Iris pigment epithelial cell (primary cell): ENCODE measurements around the gene GUCD1.

Experiments used
- DNase-seq: peaks from one replicate; pipeline ENCODE4 v3.0.0-alpha.2; 2011; ENCODE audit warnings: low read depth

The GUCD1 gene

GRCh38 chr22:24590596-24591173, 35.7 kb upstream of the GUCD1 start:
- no peak for DNase-seq

- no peak for DNase-seq
Measured at GRCh38 chr22:24589518-24590030, 34.6 kb upstream of the GUCD1 start.

- no peak for DNase-seq
Measured at GRCh38 chr22:24588757-24589481, 34.0 kb upstream of the GUCD1 start.

GRCh38 chr22:24588381-24588756, 33.4 kb upstream of the GUCD1 start:
- DNase-seq: no peak

- no peak for DNase-seq
Measured at GRCh38 chr22:24587948-24588347, 33.0 kb upstream of the GUCD1 start.

- no peak for DNase-seq
Measured at GRCh38 chr22:24587251-24587650, 32.3 kb upstream of the GUCD1 start.

GRCh38 chr22:24585927-24586546, 31.1 kb upstream of the GUCD1 start:
- no peak for DNase-seq

GRCh38 chr22:24585461-24585860, 30.5 kb upstream of the GUCD1 start:
- no peak for DNase-seq

- no peak for DNase-seq
Measured at GRCh38 chr22:24584871-24585411, 30.0 kb upstream of the GUCD1 start.

GRCh38 chr22:24584166-24584790, 29.3 kb upstream of the GUCD1 start:
- DNase-seq: no peak

- DNase-seq: peak; percentile 22
Measured at GRCh38 chr22:24583221-24584165, 28.6 kb upstream of the GUCD1 start.

GRCh38 chr22:24582056-24582814, 27.3 kb upstream of the GUCD1 start:
- no peak for DNase-seq

- peak; percentile 88 for DNase-seq
Measured at GRCh38 chr22:24580276-24580675, 25.3 kb upstream of the GUCD1 start.

GRCh38 chr22:24579258-24579601, 24.3 kb upstream of the GUCD1 start:
- no peak for DNase-seq

- DNase-seq: peak; percentile 18
Measured at GRCh38 chr22:24578355-24579257, 23.7 kb upstream of the GUCD1 start.

GRCh38 chr22:24576778-24577177, 21.8 kb upstream of the GUCD1 start:
- DNase-seq: no peak

- DNase-seq: no peak
Measured at GRCh38 chr22:24571266-24571665, 16.3 kb upstream of the GUCD1 start.

GRCh38 chr22:24567668-24568067, 12.7 kb upstream of the GUCD1 start:
- DNase-seq: no peak

GRCh38 chr22:24566899-24567511, 12.1 kb upstream of the GUCD1 start:
- peak; percentile 32 for DNase-seq
